Thoracic aorta (tissue), 2 donors: ENCODE data around the gene LRRC66. TPM values are rescaled to one million over a fixed set of nuclear protein-coding genes. Genes with fewer than 3 reads are reported as not detected.

Experiments
- total RNA-seq, 2 donors: library from RNA; depleted of rRNA; stranded (reverse); fragments of >200 nt; gene quantifications; one replicate each; pipeline versions ENCODE4 v1.1.0 to v1.2.3, GENCODE V29; 2016

Gene LRRC66
- total RNA-seq, 2 donors from 2014 or later: 0.42 to 1.1 TPM

Other genes starting within 250 kb of the LRRC66 start
- 10 to 100 TPM; 30.3 to 53.8 TPM for gene DCUN1D4, start 177.2 kb downstream of the LRRC66 start, total RNA-seq
- gene SGCB, start 17.9 kb upstream of the LRRC66 start, total RNA-seq: 10 to 100 TPM; 50.0 to 54.1 TPM
- gene SPATA18, start 30.9 kb upstream of the LRRC66 start, total RNA-seq: 1 to 10 TPM; 8.0 to 9.0 TPM